Parathyroid adenoma (tissue), 2 donors: Measurements from ENCODE around the gene SUSD1.

Experiments used
- H2AFZ ChIP-seq: fragments of 300-600 bp; sonication (generic); one replicate; pipeline ENCODE4 v1.7.0; 2017; ENCODE audit warnings: antibody characterized with exemption, mild to moderate bottlenecking
- H3K27ac ChIP-seq: fragments of 300-600 bp; sonication (generic); one replicate; pipeline ENCODE4 v1.7.0; 2017
- H3K27me3 ChIP-seq: fragments of 300-600 bp; sonication (generic); one replicate; pipeline ENCODE4 v1.7.0; 2017; ENCODE audit warnings: low read length; ENCODE audit not compliant: control insufficient read depth, insufficient read depth
- H3K36me3 ChIP-seq: fragments of 300-600 bp; sonication (generic); one replicate; pipeline ENCODE4 v1.7.0; 2017; ENCODE audit warnings: low read length; ENCODE audit not compliant: control insufficient read depth, insufficient read depth
- H3K4me1 ChIP-seq: fragments of 300-600 bp; sonication (generic); one replicate; pipeline ENCODE4 v1.7.0; 2017; ENCODE audit warnings: control low read depth
- H3K4me2 ChIP-seq: fragments of 300-600 bp; sonication (generic); one replicate; pipeline ENCODE4 v1.7.0; 2017; ENCODE audit warnings: low read length
- H3K4me3 ChIP-seq: fragments of 300-600 bp; sonication (generic); one replicate; pipeline ENCODE4 v1.7.0; 2017; ENCODE audit warnings: low read depth, low read length
- H3K79me2 ChIP-seq: fragments of 300-600 bp; sonication (generic); one replicate; pipeline ENCODE4 v1.7.0; 2017; ENCODE audit warnings: control low read depth
- H3K9ac ChIP-seq: fragments of 300-600 bp; sonication (generic); one replicate; pipeline ENCODE4 v1.7.0; 2017; ENCODE audit warnings: mild to moderate bottlenecking
- H3K9me3 ChIP-seq: fragments of 300-600 bp; sonication (generic); one replicate; pipeline ENCODE4 v1.7.0; 2017; ENCODE audit warnings: low read length; ENCODE audit not compliant: control insufficient read depth
- CTCF ChIP-seq: fragments of 300-600 bp; sonication (generic); IDR thresholded peaks from one replicate; pipeline ENCODE4 v1.7.0; 2017; ENCODE audit warnings: antibody characterized with exemption, mild to moderate bottlenecking
- donor health status: primary hyperparathyroidism.

SUSD1 gene

GRCh38 chr9:112010537-112010936 lies 164.6 kb downstream of the SUSD1 start:
- Histone ChIP-seq H3K9ac (no peak overlapping the region), H3K79me2 (no peaks in the 10 kb centered on the region), H3K27me3 (no peaks in the 10 kb centered on the region), H2AFZ (no peak overlapping the region), H3K4me1 (no peaks in the 10 kb centered on the region), H3K27ac (no peak overlapping the region), H3K4me2 (no peak overlapping the region), H3K36me3 (no peaks in the 10 kb centered on the region), H3K9me3 (no peaks in the 10 kb centered on the region), H3K4me3 (no peak overlapping the region)
- TF ChIP-seq CTCF, result no peak

GRCh38 chr9:112009656-112010055 lies 165.4 kb downstream of the SUSD1 start:
- Histone ChIP-seq H3K4me2 (no peak overlapping the region), H3K4me1 (no peaks in the 10 kb centered on the region), H3K36me3 (no peaks in the 10 kb centered on the region), H3K9ac (no peak overlapping the region), H3K4me3 (no peak overlapping the region), H3K27ac (no peak overlapping the region), H3K27me3 (no peaks in the 10 kb centered on the region), H2AFZ (no peak overlapping the region), H3K9me3 (no peaks in the 10 kb centered on the region), H3K79me2 (no peaks in the 10 kb centered on the region)
- no peak for TF ChIP-seq CTCF

GRCh38 chr9:112007575-112008240 lies 167.4 kb downstream of the SUSD1 start:
- H3K36me3 ChIP-seq, result no peaks in the 10 kb centered on the region
- H2AFZ ChIP-seq, result no peak overlapping the region
- no peak overlapping the region for H3K27ac ChIP-seq
- no peak for TF ChIP-seq CTCF
- no peaks in the 10 kb centered on the region for H3K27me3 ChIP-seq
- no peak overlapping the region for H3K9ac ChIP-seq
- H3K4me1 ChIP-seq, result no peaks in the 10 kb centered on the region
- no peak overlapping the region for H3K4me3 ChIP-seq
- no peaks in the 10 kb centered on the region for H3K79me2 ChIP-seq
- no peaks in the 10 kb centered on the region for H3K9me3 ChIP-seq
- H3K4me2 ChIP-seq, result no peak overlapping the region

- no peaks in the 10 kb centered on the region for H3K9me3 ChIP-seq
- H3K4me3 ChIP-seq, result no peak overlapping the region
- no peak overlapping the region for H3K9ac ChIP-seq
- H3K4me1 ChIP-seq, result no peaks in the 10 kb centered on the region
- H3K36me3 ChIP-seq, result no peaks in the 10 kb centered on the region
- no peak for TF ChIP-seq CTCF
- H3K4me2 ChIP-seq, result no peak overlapping the region
- H2AFZ ChIP-seq, result no peak overlapping the region
- no peaks in the 10 kb centered on the region for H3K27me3 ChIP-seq
- no peak overlapping the region for H3K27ac ChIP-seq
- no peaks in the 10 kb centered on the region for H3K79me2 ChIP-seq
These were observed 168.6 kb downstream of the SUSD1 start for GRCh38 chr9:112006361-112007020.

GRCh38 chr9:112005939-112006338 lies 169.2 kb downstream of the SUSD1 start:
- H3K4me3 ChIP-seq, result no peak overlapping the region
- H3K36me3 ChIP-seq, result no peaks in the 10 kb centered on the region
- no peak overlapping the region for H3K9ac ChIP-seq
- no peak overlapping the region for H3K4me2 ChIP-seq
- no peak for TF ChIP-seq CTCF
- no peaks in the 10 kb centered on the region for H3K4me1 ChIP-seq
- H3K27ac ChIP-seq, result no peak overlapping the region
- no peaks in the 10 kb centered on the region for H3K27me3 ChIP-seq
- H2AFZ ChIP-seq, result no peak overlapping the region
- H3K9me3 ChIP-seq, result no peaks in the 10 kb centered on the region
- no peaks in the 10 kb centered on the region for H3K79me2 ChIP-seq
